GM12878 (cell line): ENCODE data around the gene RNASEH2B. TPM values are rescaled to one million over a fixed set of nuclear protein-coding genes. Genes with fewer than 3 reads are reported as not detected.

ENCODE experiments used
- ATAC-seq: fragments of 200-7000 bp; cut with Tn5 transposase; 3 replicates; pipeline ENCODE4 v1.9.1; 2020; ENCODE audit warnings: mild to moderate bottlenecking, moderate library complexity
- BruUV-seq: library from RNA; stranded (reverse); fragments of 400-500 nt; replicated peaks from 2 replicates; lab custom pipeline; 2021; lab: Mats Ljungman, UMichigan
- CTCF ChIA-PET: fragments of 300-600 bp; sonication (Branson Sonifier 250); formaldehyde crosslinking; extraction: SDS; loops from one replicate; lab custom pipeline; 2021; ENCODE audit warnings: inconsistent platforms; lab: Yijun Ruan, JAX
- POLR2A ChIA-PET: fragments of 350-600 bp; formaldehyde crosslinking; extraction: SDS; loops from one replicate; lab custom pipeline; 2021; ENCODE audit warnings: inconsistent platforms; lab: Charles Lee
- RAD21 ChIA-PET: fragments of 300-600 bp; sonication (Branson Sonifier 250); formaldehyde crosslinking; loops from one replicate; lab custom pipeline; 2023; ENCODE audit warnings: antibody characterized with exemption; ENCODE audit not compliant: unreplicated experiment; lab: Charles Lee
- SMC1A ChIA-PET: fragments of 300-600 bp; sonication (Branson Sonifier 250); formaldehyde crosslinking; loops from one replicate; lab custom pipeline; 2023; ENCODE audit not compliant: unreplicated experiment, uncharacterized antibody; lab: Charles Lee
- DNase-seq: peaks from one replicate; pipeline ENCODE4 v3.0.0-alpha.2; 2011; ENCODE audit warnings: low read depth, low spot score
- FAIRE-seq: peaks from 3 replicates; lab custom pipeline; 2011; peaks lifted over from hg19 to GRCh38; lab: Jason Lieb, UNC
- H2AFZ ChIP-seq: 2 replicates; pipeline ENCODE4 v1.6.0; 2011; ENCODE audit warnings: low read depth, low read length, control low read depth; ENCODE audit not compliant: control insufficient read depth
- H3K27ac ChIP-seq: 2 replicates; pipeline ENCODE4 v1.5.1; 2011; ENCODE audit warnings: control low read depth; ENCODE audit not compliant: control insufficient read depth, insufficient read depth
- H3K27me3 ChIP-seq, 2 experiments: replicated peaks in 1 of 2; 2 replicates each; pipeline versions ENCODE4 v1.6.0 to v1.6.1; 2011; ENCODE audit warnings: low read length in 1 of 2; ENCODE audit not compliant: control insufficient read depth in 2 of 2, insufficient read depth in 2 of 2
- H3K36me3 ChIP-seq, 2 experiments: 2 replicates each; pipeline ENCODE4 v1.5.1; 2011; ENCODE audit warnings: low read length in 1 of 2; ENCODE audit not compliant: control insufficient read depth in 2 of 2, insufficient read depth in 2 of 2
- H3K4me1 ChIP-seq: 2 replicates; pipeline ENCODE4 v1.6.1; 2011; ENCODE audit warnings: mild to moderate bottlenecking, low read length, moderate library complexity, mixed read lengths; ENCODE audit not compliant: control insufficient read depth, insufficient read depth
- H3K4me2 ChIP-seq: 2 replicates; pipeline ENCODE4 v1.6.0; 2011; ENCODE audit warnings: control low read depth; ENCODE audit not compliant: control insufficient read depth, insufficient read depth
- H3K4me3 ChIP-seq: fragments of 200-600 bp; sonication (generic); 2 replicates; pipeline ENCODE4 v1.5.1; 2016
- H3K79me2 ChIP-seq: 2 replicates; pipeline ENCODE4 v1.6.0; 2011; ENCODE audit warnings: low read length; ENCODE audit not compliant: control insufficient read depth, insufficient read depth
- H3K9ac ChIP-seq: 2 replicates; pipeline ENCODE4 v1.8.0; 2011; ENCODE audit warnings: low read length, control low read depth, mixed read lengths; ENCODE audit not compliant: control insufficient read depth, insufficient read depth
- H3K9me3 ChIP-seq: replicated peaks from 3 replicates; pipeline ENCODE4 v1.5.1; 2011; ENCODE audit warnings: mild to moderate bottlenecking, low read length; ENCODE audit not compliant: control insufficient read depth, insufficient read depth
- H4K20me1 ChIP-seq: 2 replicates; pipeline ENCODE4 v1.6.0; 2011; ENCODE audit not compliant: control insufficient read depth, insufficient read depth
- MEF2B ChIP-seq: fragments of 450-650 bp; IDR thresholded peaks from 2 replicates; pipeline ENCODE4 v1.6.1; 2018; ENCODE audit warnings: mild to moderate bottlenecking, moderate library complexity; ENCODE audit not compliant: partially characterized antibody, poor library complexity, severe bottlenecking
- ZBED1 ChIP-seq: IDR thresholded peaks from 2 replicates; pipeline ENCODE4 v1.6.1; 2016; ENCODE audit warnings: borderline replicate concordance
- WGBS: methylation state at CpG from one replicate; pipeline ENCODE4 v1.1.6; 2016; ENCODE audit warnings: low lambda C conversion rate; ENCODE audit not compliant: insufficient replicate concordance, insufficient coverage; ENCODE audit errors: missing lambda C conversion rate; 5-methylcytosine and 5-hydroxymethylcytosine counted together
- in situ Hi-C: fragments of 300-500 bp; cut with MboI; formaldehyde crosslinking; loops from 9 replicates; pipeline ENCODE4 v1.14.3; 2018; ENCODE audit warnings: mixed read lengths
- intact Hi-C: fragments of 100-400 bp; cut with micrococcal nuclease; formaldehyde crosslinking; loops from one replicate; pipeline ENCODE4 v1.14.2; 2022; ENCODE audit not compliant: unreplicated experiment
- polyA plus RNA-seq, 11 experiments: library from polyadenylated mRNA; depleted of rRNA in 4 of 11; unstranded in 6 of 11; stranded (reverse) in 5 of 11; fragments of >200 nt; fragmentation: Nextera tagmentation in 4 of 11; fragmentation: Illumina TruSeq in 1 of 11; extraction: Ambion mirVana in 4 of 11; extraction: Trizol in 1 of 11; gene quantifications; 1 replicate in 1 of 11; 2 replicates in 10 of 11; pipeline versions ENCODE4 v1.2.1 to v1.2.3, GENCODE V29; 2011 to 2016; ENCODE audit warnings: inconsistent platforms in 2 of 11, missing spikeins in 2 of 11, low read depth in 1 of 11
- total RNA-seq, 4 experiments: library from RNA; depleted of rRNA in 3 of 4; stranded (reverse); fragments of >200 nt in 3 of 4; fragmentation: Illumina TruSeq in 1 of 4; extraction: Trizol in 1 of 4; gene quantifications; 2 replicates each; pipeline versions ENCODE4 v1.2.1 to v1.2.3, GENCODE V29; 2013 to 2021
- TF ChIP-seq, protein P1 (sequence below): IDR thresholded peaks from 2 replicates; pipeline ENCODE4 v1.6.1; 2012; ENCODE audit warnings: mild to moderate bottlenecking, low read depth, low read length
- TF ChIP-seq, protein P2 (sequence below): IDR thresholded peaks from 2 replicates; pipeline ENCODE4 v1.6.1; 2011; ENCODE audit warnings: borderline replicate concordance, low read depth, mild to moderate bottlenecking, moderate library complexity, mixed read lengths, low read length; ENCODE audit not compliant: insufficient read depth; ENCODE audit errors: extremely low read length

RNASEH2B gene
- total and polyA plus RNA-seq, 10 of the 15 experiments (the other 5 are each of a cell fraction or from before 2014, with no cell fraction given) = 64.9 to 148 (median 97.3) TPM

DNA sequence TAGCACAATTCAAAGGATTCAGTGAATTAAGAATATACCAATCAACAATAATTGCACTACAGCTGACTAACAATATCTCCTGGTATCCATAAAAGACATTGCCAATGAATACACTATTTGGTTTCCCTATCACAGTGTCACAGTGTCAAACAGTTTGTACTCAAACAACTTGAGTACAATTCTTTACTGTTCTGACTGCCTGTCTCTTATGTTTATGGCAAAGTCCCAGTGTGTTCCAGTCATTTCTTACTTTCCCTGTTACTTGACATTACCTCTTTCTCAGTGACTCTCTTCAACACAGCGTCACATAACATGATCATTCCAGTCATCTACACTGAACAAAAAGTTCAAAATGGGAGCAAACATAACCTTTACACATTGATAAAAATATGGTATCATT, 21.2 kb upstream of the RNASEH2B start:
- CTCF ChIA-PET = interaction anchor here (6.8 kb wide), 1 partner anchor 22 kb away, joined by 85 read pairs; the partner anchor contains the start of gene RNASEH2B

More for the DNA sequence above, 21.2 kb upstream of the RNASEH2B start:
- H3K36me3 ChIP-seq = no peaks in the 10 kb centered on the region
- H2AFZ ChIP-seq = no peak overlapping the region
- FAIRE-seq (no peak), ATAC-seq (no peak), DNase-seq (no peak)
- no peak overlapping the region for H3K4me3 ChIP-seq
- H3K4me1 ChIP-seq = peaks cover 32% of the 10 kb centered on the region
- SMC1A ChIA-PET = interaction anchor here (1.2 to 8.8 kb wide), 3 partner anchors 21 to 318 kb away, joined by 3 to 141 read pairs (median 3); partner anchors contain the start of gene RNASEH2B
- H3K27me3 ChIP-seq = no peaks in the 10 kb centered on the region
- RAD21 ChIA-PET = interaction anchor here (1.0 kb wide), 1 partner anchor 24 kb away, joined by 5 read pairs; no protein-coding TSS in a partner anchor
- H3K79me2 ChIP-seq = no peaks in the 10 kb centered on the region
- no peak overlapping the region for H3K9ac ChIP-seq
- BruUV-seq = no TSS peak
- WGBS = 3% methylated on average over 1 of the region's 1 CpG
- no peaks in the 10 kb centered on the region for H4K20me1 ChIP-seq
- H3K4me2 ChIP-seq = no peak overlapping the region
- no peak overlapping the region for H3K27ac ChIP-seq
- peaks cover 2% of the 10 kb centered on the region; the same call in 1 of the 3 replicates for H3K9me3 ChIP-seq
- intact Hi-C loops (no loop called here), in situ Hi-C loops (no loop called here)
- POLR2A ChIA-PET = no interaction called here
- TF ChIP-seq, protein P1, sequence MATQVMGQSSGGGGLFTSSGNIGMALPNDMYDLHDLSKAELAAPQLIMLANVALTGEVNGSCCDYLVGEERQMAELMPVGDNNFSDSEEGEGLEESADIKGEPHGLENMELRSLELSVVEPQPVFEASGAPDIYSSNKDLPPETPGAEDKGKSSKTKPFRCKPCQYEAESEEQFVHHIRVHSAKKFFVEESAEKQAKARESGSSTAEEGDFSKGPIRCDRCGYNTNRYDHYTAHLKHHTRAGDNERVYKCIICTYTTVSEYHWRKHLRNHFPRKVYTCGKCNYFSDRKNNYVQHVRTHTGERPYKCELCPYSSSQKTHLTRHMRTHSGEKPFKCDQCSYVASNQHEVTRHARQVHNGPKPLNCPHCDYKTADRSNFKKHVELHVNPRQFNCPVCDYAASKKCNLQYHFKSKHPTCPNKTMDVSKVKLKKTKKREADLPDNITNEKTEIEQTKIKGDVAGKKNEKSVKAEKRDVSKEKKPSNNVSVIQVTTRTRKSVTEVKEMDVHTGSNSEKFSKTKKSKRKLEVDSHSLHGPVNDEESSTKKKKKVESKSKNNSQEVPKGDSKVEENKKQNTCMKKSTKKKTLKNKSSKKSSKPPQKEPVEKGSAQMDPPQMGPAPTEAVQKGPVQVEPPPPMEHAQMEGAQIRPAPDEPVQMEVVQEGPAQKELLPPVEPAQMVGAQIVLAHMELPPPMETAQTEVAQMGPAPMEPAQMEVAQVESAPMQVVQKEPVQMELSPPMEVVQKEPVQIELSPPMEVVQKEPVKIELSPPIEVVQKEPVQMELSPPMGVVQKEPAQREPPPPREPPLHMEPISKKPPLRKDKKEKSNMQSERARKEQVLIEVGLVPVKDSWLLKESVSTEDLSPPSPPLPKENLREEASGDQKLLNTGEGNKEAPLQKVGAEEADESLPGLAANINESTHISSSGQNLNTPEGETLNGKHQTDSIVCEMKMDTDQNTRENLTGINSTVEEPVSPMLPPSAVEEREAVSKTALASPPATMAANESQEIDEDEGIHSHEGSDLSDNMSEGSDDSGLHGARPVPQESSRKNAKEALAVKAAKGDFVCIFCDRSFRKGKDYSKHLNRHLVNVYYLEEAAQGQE = no peak
- TF ChIP-seq, protein P2, sequence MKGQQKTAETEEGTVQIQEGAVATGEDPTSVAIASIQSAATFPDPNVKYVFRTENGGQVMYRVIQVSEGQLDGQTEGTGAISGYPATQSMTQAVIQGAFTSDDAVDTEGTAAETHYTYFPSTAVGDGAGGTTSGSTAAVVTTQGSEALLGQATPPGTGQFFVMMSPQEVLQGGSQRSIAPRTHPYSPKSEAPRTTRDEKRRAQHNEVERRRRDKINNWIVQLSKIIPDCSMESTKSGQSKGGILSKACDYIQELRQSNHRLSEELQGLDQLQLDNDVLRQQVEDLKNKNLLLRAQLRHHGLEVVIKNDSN = no peak
- no peak for TF ChIP-seq MEF2B
- TF ChIP-seq ZBED1 = no peak
